Esophagus (tissue), 2 donors: ENCODE results near the gene SCYGR3. TPM values are rescaled to one million over a fixed set of nuclear protein-coding genes. Genes with fewer than 3 reads are reported as not detected.

ENCODE experiments used
- H3K27ac ChIP-seq, 2 donors: one replicate each; pipeline ENCODE4 v1.5.1; 2013; ENCODE audit warnings: low read depth in 2 of 2, mild to moderate bottlenecking in 2 of 2, inconsistent platforms in 1 of 2, low read length in 1 of 2, moderate library complexity in 1 of 2
- H3K27me3 ChIP-seq, 2 donors: one replicate each; pipeline ENCODE4 v1.6.1; 2013; ENCODE audit warnings: low read length in 2 of 2, control low read depth in 1 of 2, mild to moderate bottlenecking in 1 of 2; ENCODE audit not compliant: insufficient read depth in 2 of 2, control insufficient read depth in 1 of 2
- H3K36me3 ChIP-seq, 2 donors: one replicate each; pipeline ENCODE4 v1.6.1; 2013; ENCODE audit warnings: low read length in 1 of 2; ENCODE audit not compliant: control insufficient read depth in 2 of 2, insufficient read depth in 2 of 2
- H3K4me1 ChIP-seq, 2 donors: one replicate each; pipeline ENCODE4 v1.6.1; 2013; ENCODE audit warnings: low read length in 1 of 2; ENCODE audit not compliant: control insufficient read depth in 2 of 2, insufficient read depth in 2 of 2
- H3K4me3 ChIP-seq, 2 donors: one replicate each; pipeline ENCODE4 v1.5.1; 2013; ENCODE audit warnings: low read length in 2 of 2, mild to moderate bottlenecking in 2 of 2, low read depth in 1 of 2, moderate library complexity in 1 of 2
- H3K9me3 ChIP-seq, 2 donors: one replicate each; pipeline ENCODE4 v1.6.1; 2013; ENCODE audit warnings: mild to moderate bottlenecking in 2 of 2, low read depth in 1 of 2, low read length in 1 of 2, moderate library complexity in 1 of 2; ENCODE audit not compliant: control insufficient read depth in 2 of 2, insufficient read depth in 1 of 2
- WGBS, 2 donors: extraction: QIAGEN DNeasy Blood & Tissue Kit; methylation state at CpG; one replicate each; pipeline ENCODE4 v1.1.7; 2013; 5-methylcytosine and 5-hydroxymethylcytosine counted together
- polyA plus RNA-seq, 2 donors: library from polyadenylated mRNA; stranded (reverse); fragments of 200-250 nt; gene quantifications; one replicate each; pipeline ENCODE4 v1.2.3, GENCODE V29; 2013
- donor health status: healthy with polysubstance abuse.
- donor health status: Bipolar disorder and iron deficiency.

The SCYGR3 gene
- polyA plus RNA-seq, 2 donors: not detected

DNA sequence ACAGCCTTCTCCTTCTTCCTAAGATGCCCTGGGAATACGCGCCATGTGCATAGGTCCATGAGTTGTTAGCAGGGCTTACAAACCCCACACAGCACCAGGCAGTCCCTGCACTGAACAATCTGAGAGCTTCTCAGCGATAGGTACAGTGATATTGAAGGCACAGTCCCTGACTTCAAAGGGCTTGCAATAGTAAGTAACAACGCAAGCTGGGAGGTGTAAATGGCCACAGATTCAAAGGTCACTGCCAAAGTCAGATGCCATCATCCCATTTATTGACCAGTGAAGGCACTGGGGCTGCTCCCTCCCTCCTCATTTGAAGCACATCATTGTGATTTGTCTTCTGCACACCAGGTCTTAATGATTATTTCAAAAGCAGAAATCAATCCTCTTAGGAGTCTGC is 541 bp upstream of the SCYGR3 start:
- Histone ChIP-seq H3K9me3 (no peaks in the 10 kb centered on the region), H3K36me3 (no peaks in the 10 kb centered on the region), H3K4me1 (no peaks in the 10 kb centered on the region), H3K27me3 (no peaks in the 10 kb centered on the region), H3K4me3 (no peak overlapping the region), H3K27ac (no peak overlapping the region)
- WGBS, 2 donors: 87 to 95% methylated on average over 4 of the region's 4 CpGs

DNA sequence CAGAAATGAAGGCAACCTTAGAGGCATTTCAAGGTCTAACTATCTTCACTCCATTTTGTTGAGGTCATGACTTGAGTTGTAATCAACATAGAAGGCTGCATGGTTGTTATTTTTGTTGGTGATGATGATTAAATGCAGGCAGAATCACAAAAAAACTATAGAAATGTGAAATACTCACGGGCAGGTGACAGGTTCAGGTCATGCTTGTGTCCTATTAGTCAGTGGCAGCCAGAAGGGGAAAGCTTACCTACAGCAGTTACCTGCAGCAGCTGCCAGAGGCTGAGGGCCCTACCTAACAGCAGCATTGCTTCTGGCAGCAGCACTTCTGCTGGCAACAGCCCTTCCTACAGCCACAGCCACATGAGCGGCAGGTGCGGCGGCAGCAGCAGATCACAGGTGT is 394 bp downstream of the SCYGR3 start:
- WGBS, 2 donors: 83 to 87% methylated on average over 1 to 4 of the region's 4 CpGs
- no peak overlapping the region for H3K4me3 ChIP-seq
- H3K27ac ChIP-seq: no peak overlapping the region
- no peaks in the 10 kb centered on the region for H3K4me1 ChIP-seq
- H3K27me3 ChIP-seq: no peaks in the 10 kb centered on the region
- no peaks in the 10 kb centered on the region for H3K9me3 ChIP-seq
- no peaks in the 10 kb centered on the region for H3K36me3 ChIP-seq

DNA sequence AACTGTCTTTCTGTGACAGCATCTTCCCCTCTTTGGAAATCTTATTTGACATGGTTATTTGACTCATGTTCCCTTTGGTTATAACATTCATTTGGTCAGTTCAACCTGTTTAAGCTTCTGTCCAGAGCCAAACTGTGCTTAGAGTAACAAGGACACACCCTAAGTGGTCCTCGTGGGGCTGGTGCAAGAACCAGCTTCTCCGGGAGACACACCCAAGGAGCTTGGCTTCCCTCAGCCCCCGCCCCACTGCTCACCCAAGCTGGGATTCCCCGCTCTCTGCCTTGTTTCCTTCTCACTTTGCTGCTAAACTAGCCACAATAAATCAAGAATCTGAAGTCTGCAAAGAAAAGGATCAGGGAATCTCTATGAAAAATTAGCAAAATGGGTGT is 1.4 kb downstream of the SCYGR3 start:
- Histone ChIP-seq H3K27me3 (no peaks in the 10 kb centered on the region), H3K4me1 (no peaks in the 10 kb centered on the region), H3K9me3 (no peaks in the 10 kb centered on the region), H3K4me3 (no peak overlapping the region), H3K27ac (no peak overlapping the region), H3K36me3 (no peaks in the 10 kb centered on the region)
- WGBS, 2 donors: 52 to 62% methylated on average over 4 of the region's 4 CpGs

DNA sequence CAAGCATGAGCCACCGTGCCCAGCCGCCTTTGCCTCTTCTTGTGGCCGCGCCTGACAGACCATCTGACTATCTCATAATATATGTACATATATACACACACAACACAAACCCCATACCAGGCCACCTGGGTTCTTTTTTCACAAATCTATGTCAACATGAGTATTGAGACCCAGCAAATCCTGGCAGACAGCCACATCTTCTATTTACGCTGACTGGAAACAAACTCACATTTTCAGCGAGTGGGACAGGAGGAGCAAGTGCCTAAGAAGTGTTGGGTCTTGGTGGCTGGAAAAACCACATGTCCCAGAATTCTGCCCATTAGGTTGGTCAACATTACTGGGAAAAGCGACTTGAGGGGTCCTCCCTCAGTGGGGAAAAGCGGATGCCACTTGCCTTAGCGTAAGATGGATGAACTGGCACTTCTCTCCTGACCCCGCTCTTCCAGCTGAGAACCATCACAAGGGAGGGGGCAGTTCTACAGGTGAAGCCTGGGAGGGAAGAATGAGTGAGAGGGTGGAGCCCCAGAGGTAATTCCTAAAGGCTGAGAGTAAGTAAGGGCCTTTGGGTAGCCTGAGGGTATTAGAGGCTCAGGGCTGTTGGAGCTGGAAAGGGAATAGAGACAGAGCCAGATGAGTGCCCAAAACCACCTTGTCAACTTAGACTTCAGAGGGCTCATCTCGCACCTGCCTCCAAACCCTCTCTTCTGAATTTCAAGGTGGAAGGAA is 1.9 kb downstream of the SCYGR3 start:
- Histone ChIP-seq H3K27ac (no peak overlapping the region), H3K4me3 (no peak overlapping the region), H3K27me3 (no peaks in the 10 kb centered on the region), H3K36me3 (no peaks in the 10 kb centered on the region), H3K9me3 (no peaks in the 10 kb centered on the region), H3K4me1 (no peaks in the 10 kb centered on the region)
- WGBS, 2 donors: 74 to 81% methylated on average over 11 of the region's 11 CpGs

DNA sequence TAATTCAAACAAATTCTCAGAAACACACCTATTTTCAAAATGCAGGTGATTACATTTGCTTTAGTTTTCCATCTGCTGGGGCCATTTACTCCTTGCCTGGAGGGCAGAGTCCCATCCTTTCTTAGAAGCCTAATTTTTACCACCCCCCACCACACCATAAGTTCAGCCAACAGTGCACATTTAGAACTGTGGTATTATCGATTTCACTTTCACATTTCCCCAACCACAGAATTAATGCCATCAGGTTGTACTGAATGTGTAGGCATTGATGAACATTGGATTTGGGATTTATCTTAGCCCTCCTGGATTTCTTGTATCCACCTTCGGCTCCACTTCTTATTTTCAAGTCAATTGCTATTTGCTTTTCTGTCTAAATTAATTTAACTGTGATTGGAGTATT is 4.5 kb downstream of the SCYGR3 start:
- 68 to 81% methylated on average over 2 of the region's 2 CpGs for WGBS, 2 donors
- no peak overlapping the region for H3K27ac ChIP-seq
- H3K27me3 ChIP-seq: no peaks in the 10 kb centered on the region
- H3K4me3 ChIP-seq: no peak overlapping the region
- no peaks in the 10 kb centered on the region for H3K36me3 ChIP-seq
- no peaks in the 10 kb centered on the region for H3K4me1 ChIP-seq
- H3K9me3 ChIP-seq: no peaks in the 10 kb centered on the region

DNA sequence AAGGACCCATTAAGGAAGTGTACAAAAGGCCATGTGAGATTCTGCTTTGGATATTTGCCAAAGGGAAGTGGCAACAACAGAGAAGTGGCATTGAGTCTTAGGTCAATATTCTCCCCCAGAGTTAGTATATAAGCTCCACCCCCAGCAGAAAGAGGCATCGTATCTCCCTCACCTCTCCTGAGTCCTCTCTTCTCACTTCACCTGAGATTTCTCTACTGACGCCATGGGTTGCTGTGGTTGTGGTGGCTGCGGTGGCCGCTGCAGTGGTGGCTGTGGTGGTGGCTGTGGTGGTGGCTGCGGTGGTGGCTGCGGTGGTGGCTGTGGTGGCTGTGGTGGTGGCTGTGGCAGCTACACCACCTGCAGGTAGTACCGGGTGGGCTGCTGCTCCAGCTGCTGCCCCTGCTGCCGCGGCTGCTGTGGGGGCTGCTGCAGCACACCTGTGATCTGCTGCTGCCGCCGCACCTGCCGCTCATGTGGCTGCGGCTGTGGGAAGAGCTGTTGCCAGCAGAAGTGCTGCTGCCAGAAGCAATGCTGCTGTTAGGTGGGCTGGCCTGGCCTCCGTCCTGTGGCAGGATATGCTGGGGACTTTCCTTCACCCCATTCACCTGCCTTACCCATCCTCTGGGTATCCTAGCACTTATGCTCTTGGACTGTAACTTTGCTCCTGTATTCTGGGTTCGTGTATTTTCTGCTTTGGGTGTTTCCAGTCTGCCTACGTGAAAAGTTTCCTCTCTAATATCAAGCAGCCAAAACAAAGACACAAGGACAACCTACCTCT is 5.9 kb downstream of the SCYGR3 start:
- Histone ChIP-seq H3K27ac (no peak overlapping the region), H3K4me1 (no peaks in the 10 kb centered on the region), H3K27me3 (no peaks in the 10 kb centered on the region), H3K4me3 (no peak overlapping the region), H3K9me3 (no peaks in the 10 kb centered on the region), H3K36me3 (no peaks in the 10 kb centered on the region)
- WGBS, 2 donors: 70 to 79% methylated on average over 13 to 16 of the region's 16 CpGs

DNA sequence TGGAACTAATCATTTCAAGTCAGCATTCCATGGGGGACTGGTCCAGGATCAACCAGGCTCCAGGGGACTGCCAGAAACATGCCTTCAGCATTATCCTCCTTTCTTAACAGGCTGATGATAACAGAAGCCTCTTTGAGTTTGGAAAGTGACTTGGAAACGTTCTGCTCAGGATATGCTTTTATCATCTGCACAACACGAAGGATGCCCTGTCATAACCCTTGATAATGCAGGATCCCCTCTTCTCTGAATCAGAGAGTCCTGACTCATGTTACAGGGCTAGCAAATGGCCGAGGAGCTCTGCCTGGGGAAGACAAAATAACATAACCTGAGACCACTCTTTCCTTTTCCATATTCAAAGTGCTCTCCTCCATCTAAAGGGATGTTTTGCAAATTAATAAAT is 6.7 kb downstream of the SCYGR3 start:
- WGBS, 2 donors: 59 to 65% methylated on average over 3 of the region's 3 CpGs
- no peaks in the 10 kb centered on the region for H3K9me3 ChIP-seq
- H3K4me3 ChIP-seq: no peak overlapping the region
- H3K27me3 ChIP-seq: no peaks in the 10 kb centered on the region
- no peaks in the 10 kb centered on the region for H3K36me3 ChIP-seq
- H3K4me1 ChIP-seq: no peaks in the 10 kb centered on the region
- no peak overlapping the region for H3K27ac ChIP-seq

DNA sequence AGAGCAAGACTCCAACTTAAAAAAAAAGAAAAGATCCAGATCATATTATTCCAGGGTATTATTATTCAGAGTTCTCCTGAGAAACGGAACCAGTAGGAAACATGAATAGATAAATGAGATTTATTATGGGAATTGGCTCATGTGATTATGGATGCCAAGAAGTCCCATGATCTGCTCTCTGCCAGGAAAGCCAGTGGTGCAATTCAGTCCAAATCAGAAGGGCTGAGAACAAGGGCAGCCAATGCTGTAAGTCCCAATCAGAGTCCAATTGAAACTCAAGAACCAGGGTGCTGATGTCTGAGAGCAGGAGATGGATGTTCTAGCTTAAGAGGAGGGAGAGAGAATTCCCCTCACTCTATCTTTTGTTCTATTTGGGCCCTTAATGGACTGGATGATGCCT is 8.2 kb downstream of the SCYGR3 start:
- WGBS, 2 donors: 72 to 86% methylated on average over 1 of the region's 1 CpG

DNA sequence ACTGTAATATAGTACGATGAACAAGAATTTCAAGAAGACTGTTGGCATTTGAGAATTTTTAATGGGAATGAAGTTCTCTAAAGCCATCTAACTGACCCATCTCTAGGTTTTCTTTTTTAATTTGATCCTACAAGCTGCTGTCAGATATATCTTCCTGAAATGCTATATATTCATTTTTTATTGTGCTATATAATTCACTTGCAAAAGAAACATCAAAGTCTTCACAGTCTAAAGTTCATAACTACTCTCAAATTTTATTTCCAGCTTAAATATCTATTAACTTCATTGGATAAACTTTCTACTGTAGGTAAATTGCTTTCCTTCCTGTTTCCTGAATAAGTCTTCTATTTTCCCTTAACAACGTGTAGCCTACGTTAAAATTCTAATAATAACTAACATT is 12.3 kb downstream of the SCYGR3 start:
- Histone ChIP-seq H3K27me3 (no peaks in the 10 kb centered on the region), H3K4me3 (no peak overlapping the region), H3K9me3 (no peaks in the 10 kb centered on the region), H3K4me1 (no peaks in the 10 kb centered on the region), H3K36me3 (no peaks in the 10 kb centered on the region), H3K27ac (no peak overlapping the region)
- 78% methylated on average over 3 of the region's 3 CpGs for WGBS, 2 donors

More for the DNA sequence above, 8.2 kb downstream of the SCYGR3 start:
- Histone ChIP-seq H3K27ac (no peak overlapping the region), H3K36me3 (no peaks in the 10 kb centered on the region), H3K27me3 (no peaks in the 10 kb centered on the region), H3K4me1 (no peaks in the 10 kb centered on the region), H3K4me3 (no peak overlapping the region), H3K9me3 (no peaks in the 10 kb centered on the region)
